ENCODE data around the gene MATN1.

The MATN1 gene

DNA sequence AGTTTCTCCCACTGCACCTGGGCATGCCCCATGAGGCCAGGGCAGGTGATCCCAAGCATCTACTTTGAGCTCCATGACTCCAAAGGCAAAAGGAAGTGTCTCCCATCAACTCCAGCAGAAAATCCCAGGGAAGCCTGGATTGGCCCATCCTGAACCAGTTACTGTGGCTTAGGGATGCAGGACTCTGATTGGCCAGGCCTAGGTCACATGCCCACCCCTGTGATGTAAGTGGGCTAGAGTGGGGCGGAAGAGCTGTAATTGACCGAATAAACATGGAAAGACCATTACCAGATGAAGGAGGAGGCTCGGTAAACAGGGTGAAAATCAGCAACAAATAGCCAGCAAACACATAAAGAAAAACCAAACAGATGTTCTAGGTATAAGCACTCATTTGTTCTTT, 45.2 kb downstream of the MATN1 start:
- no peak for DNase-seq

GRCh38 chr1:30677471-30677870, 45.9 kb downstream of the MATN1 start:
- DNase-seq, result no peak

DNA sequence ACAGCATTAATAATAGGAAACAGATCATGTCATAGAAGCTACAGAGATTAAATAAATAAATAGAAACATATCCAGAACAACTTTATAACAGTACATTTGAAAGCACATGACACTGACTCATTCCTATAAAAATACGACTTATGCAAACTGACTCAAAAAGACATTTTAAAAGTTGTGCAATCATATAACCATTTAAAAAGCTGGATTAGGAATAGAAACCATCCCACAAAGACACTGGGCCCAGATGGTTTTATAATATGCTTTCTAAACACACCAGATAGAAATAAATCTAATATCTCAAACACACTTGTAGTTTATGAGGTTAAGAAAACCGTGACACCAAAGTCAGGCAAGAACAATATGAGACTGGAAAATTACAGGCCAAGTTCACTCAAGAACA, 47.6 kb downstream of the MATN1 start:
- no peak for DNase-seq

GRCh38 chr1:30675289-30675688, 48.1 kb downstream of the MATN1 start:
- no peak for DNase-seq

DNA sequence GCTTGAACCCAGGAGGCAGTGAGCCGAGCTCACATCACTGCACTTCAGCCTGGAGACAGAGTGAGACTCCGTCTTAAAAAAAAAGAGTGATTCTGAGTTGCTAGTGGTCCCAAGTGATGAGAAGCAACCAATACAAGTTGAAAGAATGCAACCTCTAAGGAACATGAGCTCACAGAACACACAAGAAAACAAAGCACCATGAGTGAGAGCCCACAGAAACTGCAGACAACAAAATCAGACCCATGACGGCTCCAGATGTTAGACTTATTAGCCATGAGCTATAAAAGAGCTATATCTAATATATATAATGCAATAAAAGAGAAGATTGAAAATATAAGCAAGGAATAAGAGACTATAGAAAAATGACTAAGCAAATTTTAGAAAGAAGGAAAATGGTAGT, 50.0 kb downstream of the MATN1 start:
- DNase-seq, result no peak

- no peak for DNase-seq
Measured at GRCh38 chr1:30672661-30673060, 50.7 kb downstream of the MATN1 start.

DNA sequence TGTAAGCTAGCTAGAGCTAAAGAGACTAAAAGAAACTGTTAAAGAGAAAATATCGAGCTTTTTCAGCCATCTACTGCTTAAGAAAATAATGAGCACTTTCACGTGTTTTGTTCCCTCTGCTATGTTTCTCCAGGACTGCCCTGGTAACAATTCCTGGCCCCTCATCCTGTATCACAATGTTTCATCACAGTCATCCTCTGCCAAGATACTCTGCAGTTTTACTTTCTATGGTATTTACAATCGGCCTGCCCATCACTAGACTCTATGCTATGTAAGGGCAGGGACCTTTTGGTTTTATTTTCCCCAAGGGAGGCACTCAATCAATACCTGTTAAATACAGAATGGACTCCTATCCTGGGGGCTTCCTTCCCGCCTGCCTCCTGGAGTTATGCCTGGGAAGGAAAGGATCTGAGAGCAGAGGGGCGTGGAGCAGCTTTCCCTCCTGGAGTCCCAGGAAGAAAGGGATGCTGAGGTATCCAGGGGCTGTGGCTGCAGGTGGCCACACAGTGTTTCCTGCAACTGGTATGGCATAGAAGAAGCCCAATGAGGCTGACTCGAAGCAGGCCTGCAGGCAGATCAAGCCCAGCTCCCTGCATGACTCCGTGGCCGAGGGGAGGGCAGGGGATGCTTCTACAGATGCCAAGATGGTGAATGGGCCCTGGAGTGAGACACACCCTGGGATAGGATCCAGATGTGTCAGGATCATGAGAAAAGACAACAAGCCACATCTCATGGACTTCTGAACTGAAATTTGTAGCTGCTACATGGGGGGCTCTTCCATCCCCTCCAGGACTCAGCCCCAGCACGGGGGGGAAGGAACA, 52.9 kb downstream of the MATN1 start:
- no peak for DNase-seq

GRCh38 chr1:30668546-30669327, 54.6 kb downstream of the MATN1 start:
- DNase-seq, result no peak

GRCh38 chr1:30668024-30668423, 55.4 kb downstream of the MATN1 start:
- DNase-seq, result no peak

DNA sequence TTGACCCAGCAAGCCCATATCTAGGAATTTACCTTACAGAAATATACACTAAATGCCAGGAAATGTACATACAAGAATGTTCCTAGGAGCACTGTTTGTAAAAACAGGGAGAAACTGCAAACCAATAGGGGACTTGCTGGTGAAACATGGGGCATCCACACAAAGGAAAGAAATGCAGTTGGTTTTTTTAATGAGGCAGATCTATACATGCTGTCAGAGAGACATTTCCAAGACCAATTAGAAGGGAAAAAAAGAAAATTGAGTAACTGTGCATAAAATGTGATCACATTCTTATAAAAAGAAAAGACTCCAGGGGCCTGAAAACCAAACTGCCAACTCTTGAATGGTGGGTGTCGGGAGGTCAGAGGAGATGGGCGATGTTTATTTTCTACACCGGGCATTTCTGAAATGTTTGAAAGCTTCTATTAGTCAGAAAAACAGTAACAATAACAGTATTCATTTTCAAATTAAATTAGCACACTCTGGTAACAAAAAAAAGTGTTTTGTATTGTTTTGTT, 56.6 kb downstream of the MATN1 start:
- DNase-seq, result no peak

GRCh38 chr1:30665216-30666010, 58.0 kb downstream of the MATN1 start:
- no peak for DNase-seq

DNA sequence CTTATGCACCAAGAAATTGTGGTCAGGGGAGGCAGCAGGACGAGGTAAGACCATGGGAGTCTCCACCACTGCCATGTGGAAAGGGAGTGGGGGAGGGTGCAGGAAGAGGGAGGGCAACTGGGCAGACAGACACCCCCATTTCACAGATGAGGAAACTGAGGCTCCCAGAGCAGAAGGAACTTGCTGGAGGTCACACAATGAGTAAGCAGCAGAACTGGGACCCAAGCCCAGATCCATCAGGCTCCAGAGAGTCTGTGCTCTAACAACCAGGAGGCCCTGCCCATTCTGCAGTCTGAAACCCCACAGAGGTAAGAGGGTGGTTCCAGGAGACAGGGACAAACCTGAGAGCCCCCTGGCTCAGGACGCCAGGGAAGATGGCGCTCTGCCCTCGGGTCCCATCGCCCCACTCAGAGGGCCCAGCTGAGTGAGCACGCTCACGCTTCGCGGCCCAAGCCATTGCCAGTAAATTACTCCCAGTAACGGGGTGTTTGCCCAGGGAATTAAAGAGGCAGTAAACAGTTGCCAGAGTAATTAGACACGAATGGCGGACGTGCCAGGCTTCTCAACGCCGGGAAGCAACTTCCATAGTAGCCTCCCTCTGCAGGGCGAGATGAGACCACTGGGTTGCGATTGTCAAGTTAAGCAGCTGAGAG, 59.2 kb downstream of the MATN1 start:
- no peak for DNase-seq

DNA sequence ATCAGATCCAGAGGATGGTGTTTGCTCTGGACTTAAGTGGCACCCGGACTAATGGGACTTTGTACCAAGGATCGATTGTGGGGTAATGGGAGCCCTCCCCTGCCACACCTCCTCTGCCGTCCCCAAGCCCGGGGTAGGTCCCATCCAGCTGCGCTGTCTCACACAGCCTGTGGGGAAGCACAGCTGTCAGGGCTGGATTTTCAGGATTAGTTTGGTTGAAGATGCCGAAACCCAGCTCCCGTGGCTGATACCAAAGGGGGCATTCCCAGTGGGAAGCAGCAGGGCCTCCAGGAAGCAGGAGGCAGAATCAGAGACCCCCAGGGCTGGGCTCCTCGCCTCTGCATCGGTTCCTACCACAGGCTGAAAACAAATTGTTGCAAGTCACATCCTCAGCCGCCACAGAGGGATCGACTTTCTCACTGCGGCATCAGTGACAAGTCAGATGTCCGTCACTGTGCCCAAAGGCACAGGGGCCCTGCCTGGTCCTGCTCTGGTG, 59.7 kb downstream of the MATN1 start:
- DNase-seq, result no peak

DNA sequence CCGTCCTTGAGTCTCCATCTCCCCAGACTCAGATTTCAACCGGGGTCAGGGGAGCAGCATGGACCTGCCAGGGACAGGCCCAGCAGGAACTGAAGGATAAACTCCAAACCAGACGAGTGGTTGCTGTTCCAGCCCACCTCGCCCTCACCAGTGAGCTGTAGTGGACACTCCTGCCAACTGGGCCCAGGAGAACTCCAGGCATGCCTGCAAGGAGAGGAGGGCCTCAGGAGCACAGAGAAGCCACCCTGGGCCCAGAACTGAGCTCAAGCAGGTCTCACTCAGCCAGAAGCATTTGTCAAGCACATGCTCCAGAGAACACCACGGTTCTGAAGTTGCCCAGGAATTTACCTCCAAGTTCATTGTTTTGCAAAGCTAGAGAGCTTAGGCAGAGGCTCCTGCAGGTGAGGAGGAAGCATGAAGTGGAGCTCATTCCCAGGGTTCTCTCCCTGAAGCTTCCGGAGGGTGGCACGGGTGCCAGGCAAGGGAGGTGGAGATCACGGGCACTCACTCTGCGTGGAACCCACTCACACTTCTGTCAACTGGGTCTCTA, 61.0 kb downstream of the MATN1 start:
- DNase-seq, result no peak

DNA sequence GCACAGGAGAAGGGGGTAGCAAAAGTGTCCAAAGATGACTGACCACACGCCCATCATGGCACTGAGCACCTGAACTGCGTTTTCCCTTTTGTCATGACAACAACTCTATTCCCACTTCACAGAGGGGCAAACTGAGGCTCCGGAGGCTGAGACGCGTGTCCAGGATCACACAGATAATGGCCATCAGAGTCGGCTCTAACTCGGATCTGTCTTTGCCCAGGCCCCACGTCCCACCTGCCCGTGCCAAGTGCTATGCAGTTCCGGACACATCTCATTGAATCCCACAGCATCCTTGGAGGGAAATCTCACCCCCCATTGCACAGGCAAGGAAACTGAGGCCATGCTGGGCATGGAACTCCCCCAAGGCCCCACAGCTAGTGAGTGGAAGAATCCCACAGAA, 62.1 kb downstream of the MATN1 start:
- no peak for DNase-seq

All from activated CD8-positive, alpha-beta memory T cell treated with anti-CD3 and anti-CD28 coated beads for 24 hours (primary cell).